GM19025 (cell line): Measurements from ENCODE around the gene INF2.

Experiments used
- ATAC-seq: cut with Tn5 transposase; IDR thresholded peaks from one replicate; pipeline ENCODE4 v1.9.1; 2021; ENCODE audit warnings: mild to moderate bottlenecking, low read depth, moderate library complexity; ENCODE audit not compliant: unreplicated experiment

Gene INF2

DNA sequence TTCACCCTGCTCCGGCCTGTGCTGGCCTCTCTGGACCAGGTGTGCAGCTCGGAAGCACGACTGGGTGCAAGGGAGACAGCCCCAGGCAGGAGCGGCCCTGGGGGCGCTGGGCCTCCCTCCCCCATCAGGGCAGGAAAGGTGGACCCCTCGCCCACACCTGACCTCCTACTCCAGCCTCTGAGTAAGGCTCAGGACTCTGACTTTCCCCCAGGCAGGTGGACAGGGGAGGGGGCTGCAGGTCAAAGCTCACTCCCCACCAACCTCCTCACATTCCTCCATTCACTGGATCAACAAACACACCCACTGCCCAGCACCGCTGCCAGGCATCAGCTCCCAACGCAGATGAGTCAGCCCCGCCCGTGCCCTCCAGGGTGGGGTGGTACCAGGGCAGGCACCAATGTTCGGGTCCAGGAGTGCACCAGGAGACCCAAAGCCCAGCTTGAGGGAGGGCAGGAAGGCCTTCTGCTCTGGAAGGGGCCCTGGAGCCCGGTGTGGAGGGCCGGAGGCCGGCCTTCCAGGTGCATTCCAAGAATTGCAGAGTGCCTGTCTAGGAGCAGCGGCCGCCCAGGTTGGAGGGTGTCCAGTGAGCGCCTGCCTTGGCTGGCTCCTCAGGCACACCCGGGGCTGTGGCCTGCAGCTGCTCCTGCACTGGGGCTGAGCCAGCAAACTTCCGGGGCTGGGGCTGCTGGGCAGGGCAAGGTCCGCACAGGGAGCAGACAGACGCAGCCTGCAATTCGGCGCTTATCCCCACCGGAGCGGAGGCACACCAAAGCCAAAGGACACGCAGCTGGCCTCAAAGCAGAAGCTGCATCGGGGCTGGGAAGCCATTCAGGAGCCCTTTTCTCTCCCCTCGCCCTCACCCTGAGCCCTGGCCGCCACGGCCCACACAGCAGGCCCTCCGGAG is 1.6 kb upstream of the INF2 start:
- no peak for ATAC-seq

DNA sequence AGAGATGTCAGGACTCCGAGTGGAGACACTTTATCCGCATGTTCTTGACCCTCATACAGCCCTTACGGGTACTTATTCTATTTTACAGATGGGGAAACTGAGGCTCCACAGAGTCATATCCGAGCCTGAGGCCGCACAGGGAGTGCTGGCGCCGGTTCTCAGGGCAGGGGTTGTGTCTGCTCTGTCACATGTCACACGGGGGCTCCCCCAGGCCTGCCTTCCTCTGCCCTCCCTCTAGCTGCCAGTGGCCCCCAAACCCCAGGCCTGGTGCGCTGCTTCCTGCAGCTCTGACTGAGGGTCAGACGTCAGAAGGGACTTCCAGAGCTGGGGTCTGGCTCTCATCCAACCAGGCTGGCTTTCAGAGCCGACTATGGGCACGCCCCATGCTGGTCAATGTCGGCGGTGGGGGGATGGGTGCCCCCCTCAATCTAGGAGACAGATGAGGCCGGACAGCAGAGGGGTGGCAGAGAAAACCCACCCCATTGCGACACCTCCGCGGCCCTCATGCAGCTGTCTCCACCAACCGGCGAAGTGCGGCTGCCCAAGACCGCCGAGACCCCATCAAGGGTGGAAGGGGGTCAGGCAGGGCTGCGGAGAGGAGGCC is 811 bp upstream of the INF2 start:
- ATAC-seq: no peak

DNA sequence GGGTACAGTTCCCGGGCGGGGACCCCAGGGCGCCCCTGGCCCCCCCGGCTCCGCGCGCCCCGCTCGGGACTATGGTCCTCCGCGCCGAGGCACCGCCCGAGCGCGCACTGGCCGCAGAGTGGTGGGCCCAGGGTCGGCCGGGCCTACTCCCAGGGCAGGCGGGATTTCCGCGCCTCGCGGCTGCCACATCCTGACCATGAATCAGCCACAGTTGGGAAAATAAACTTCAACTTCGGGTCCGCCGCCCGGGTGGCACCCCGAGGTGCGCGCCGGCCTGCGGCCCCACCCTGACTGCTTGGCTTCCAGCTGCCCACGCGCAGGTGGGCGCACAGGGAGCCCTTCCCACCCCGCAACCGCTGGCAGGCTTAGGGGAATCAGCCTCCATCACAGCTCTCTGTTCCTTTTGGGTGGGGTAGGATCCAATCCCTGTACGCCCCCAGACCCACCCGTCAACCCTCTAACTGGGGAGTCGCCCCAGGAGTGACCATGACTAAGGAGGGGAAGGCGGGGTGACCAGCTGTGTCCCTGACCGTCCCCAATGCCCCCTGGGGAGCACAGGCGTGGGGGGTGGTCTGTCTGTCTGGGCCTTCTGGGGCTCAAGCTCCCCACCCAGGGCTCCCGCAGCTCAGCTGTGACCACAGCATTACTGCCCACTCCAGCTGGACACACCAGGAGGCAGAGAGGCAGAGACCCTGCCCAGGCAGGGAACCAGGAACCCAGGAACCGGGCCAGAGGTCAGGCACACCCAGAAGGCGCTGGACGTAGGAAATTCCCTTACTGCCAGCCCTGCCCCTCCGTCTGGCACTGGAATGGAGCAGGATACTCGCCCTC is 678 bp downstream of the INF2 start:
- no peak for ATAC-seq

DNA sequence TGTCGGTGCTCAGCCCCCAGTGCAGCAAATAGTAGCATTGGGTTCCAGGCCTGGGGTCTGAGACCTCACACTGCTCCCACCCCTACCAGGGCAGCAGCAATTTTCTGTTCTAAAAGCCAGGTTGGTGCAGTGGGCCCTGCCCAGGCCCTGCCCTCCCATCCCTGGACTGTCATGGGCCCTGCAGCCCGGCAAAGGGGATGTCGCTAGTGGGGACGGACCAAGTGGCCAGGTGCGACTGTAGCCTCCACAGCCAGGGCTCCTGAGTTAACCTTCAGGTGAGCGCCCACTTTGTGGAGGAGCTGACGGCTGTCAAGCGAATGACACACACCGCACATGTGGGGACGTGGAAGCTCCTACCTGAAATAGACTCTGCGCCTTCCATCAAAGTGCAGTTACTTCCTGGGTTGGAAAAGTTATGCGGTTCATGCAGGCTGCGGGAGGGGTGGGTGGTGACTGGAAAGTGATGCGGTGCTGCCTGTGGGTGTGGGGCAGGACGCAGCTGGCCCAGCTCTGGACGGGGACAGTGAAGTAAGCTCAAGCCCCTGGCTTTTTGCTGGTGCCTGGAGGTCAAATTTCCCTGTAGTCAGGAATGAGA is 1.5 kb downstream of the INF2 start:
- no peak for ATAC-seq

DNA sequence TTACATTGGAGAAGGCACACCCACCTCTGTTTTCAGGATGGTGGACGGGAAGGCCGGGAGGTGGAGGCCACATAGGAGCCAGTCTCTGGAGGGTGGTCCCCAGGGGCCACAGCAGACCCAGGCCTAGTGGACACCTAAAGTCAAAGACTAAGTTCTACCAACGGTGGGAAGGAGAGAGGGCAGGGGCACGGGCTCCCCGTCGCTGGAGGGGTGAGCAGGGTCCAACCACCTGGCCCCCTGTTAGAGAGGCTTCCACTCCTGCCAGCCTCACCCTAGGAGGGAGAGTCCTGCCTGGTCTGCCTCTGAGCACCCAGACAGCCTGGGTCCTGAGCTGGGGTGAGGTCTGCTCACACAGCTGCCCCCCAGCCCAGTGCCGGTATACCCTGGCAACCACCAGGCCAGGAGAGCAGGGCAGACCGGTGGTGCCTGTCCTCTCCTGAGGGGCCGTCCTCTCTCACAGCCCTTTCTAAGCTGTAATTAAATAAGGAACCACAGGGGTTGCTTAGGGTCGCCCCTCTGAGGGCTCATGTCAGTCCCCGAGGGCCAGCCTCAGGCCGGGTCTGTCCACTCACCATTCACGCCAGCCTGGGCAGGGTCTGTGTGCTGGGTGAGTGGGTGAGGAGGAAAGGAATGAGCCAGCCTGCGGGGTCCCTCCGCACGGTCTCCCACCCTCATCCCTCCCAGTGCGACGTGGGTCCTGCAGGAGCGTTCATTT is 2.3 kb downstream of the INF2 start:
- ATAC-seq: no peak

DNA sequence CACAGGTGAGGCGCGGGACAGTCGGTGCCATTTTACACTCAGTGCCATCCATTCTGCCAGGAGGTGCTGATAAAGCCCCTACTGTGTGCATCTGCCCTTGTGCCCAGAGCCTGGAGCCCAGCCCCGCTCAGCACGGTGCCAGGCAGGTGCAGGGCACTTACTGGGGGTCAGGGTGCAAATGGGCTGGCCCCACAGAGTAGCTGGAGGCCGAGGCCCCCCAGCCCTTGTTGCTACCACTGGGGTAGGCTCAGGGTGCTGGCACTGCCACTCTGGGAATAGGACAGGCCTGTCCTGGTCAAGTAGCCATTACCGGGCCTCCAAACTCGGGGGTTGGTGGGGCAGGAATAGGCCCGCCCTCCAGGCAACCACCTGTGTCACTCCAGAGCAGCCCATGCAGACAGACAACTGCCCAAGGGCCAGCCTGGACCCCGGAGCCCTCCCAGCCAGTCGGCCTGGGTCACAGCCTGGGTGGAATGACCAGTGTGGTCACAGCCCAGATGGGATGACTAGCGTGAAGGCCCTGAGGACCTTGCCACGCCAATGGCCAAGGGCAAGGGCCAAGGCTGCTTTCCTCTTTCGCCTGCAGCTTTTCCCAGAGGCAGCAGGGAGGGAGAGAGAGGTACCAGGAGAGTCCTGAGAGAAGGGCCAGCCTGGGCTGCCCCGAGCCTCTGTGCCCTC is 3.0 kb downstream of the INF2 start:
- no peak for ATAC-seq

DNA sequence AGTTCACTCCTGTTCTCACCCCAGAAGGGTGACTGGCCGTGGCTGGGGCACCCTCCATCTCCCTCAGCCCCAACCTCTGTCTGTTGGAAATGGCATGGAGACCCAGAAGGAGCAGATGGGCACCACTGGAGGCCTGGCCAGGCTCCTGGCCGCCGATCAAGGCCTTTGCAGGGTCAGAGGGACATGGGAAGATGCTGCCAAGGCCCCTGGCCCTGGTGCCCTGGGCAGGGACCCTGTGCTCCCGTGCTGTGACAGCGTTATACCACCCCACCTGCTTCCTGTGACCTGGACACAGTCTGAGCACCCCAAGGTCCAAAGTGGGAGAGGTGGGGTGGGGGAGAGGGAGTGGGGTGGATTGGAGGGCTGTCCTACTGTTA is 3.5 kb downstream of the INF2 start:
- no peak for ATAC-seq

DNA sequence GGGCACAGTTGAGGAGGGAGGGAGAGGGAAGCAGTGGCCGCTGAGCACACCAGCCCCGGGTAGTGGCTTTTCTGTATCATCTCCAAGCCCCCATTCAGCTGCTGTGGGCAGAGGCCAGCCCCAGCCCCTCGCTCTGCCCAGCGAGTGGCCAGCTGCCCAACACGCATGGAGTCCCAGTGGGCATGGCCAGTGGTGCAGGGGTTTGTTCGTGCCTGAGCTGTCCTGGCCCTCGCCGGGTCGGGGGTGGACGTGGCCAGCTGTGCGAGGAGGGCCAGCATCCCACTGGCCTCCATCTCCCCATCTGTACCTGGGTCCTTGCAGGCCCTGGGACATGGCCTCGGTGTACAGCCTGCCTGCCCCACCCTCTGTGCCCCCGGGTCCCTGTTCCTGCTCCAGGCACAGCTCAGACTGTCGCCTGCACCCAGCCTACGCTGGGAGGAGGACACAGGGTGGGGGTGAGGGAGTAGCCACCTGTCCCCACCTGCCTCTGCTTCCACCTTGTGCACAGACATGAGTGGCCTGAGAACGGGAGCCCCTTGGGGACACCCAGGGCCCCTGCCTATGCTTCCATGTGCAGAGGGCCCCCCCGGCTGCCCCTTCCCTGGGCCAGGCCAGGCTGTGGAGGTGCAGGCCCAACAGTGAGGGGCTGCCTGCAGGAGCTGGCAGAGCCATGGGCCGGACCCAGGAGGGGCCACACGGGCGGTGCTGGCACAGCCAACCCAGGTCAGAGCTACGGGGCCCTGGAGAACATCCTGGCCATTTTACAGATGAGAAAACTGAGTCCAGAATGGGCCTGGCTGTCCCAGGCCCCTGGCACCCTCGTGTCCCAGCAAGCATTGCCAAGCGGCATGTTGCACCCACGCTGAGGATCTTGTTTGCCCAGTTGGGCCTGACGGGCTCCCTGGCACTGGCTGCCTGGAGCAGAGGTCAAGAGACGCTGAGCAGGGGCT is 4.3 kb downstream of the INF2 start:
- no peak for ATAC-seq

DNA sequence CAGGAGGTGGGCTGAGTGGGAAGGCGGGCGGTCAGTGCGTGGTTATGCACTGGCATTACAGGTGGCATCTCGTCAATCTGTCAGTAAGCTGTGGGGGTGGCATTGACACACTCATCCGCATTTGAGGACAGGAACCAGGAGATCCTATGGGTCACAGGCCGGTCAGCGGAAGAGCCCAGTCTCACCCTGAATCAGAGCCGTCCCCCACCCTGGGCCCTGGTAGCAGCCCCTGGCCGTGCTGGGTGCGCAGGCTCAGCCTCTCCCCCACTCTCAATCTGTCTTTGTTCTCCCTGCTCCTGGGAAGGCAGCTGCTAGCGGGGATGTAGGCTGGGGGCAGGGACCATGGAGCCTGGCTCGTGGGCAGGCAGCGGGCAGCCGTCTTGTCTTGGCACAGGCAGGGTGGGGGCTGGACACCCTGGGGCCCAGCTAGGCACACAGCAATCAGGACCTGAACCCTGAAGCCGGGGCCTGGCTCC is 5.1 kb downstream of the INF2 start:
- ATAC-seq: no peak

DNA sequence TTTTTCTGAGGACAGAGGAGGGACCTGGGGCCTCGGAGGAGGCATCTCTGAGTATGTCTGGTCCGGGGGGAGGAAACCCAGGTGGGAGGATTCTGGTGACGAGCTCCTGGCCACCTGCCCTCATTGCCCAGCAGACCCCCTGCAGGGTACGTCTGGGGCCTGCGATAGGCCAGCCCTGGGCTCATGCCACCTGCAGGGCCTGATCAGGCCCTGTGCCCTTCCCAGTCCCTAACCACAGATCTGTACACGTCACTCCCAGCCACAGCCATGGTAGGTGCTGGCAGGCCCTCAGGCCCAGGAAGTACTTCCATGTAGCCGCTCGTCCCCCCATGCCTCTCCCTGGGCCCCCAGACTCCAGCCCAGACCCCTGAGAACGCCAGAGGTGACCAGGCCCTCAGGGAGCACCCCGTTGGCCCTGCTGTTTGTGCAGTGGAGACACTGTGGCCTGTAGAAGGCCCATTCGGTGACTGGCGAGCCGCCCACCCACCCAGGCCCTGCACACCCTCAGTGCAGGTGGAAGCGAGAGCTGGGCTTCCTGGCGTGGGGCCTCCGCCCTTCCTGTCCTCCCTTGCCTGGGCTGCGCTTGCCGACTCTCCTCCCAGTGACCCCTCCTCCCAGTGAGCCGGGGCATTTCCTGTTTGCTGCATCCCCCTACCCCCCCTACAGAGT is 5.7 kb downstream of the INF2 start:
- ATAC-seq: no peak

DNA sequence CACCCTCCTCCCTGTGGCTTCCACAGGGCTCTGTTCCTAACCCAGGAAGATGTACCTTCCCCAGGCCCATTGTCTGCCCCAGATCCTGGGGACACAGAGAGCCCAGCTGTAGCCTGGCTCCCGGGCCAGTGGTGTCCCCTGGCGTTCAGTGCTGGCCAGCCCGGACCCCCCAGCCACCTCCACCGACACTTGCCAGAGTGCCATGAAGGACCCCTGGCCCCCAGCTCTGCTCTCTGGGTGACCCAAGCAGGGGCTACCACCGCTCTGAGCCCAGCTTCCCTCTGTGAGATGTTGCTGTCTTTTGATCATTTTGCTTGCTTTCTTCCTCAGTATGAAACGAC is 6.2 kb downstream of the INF2 start:
- ATAC-seq: no peak

DNA sequence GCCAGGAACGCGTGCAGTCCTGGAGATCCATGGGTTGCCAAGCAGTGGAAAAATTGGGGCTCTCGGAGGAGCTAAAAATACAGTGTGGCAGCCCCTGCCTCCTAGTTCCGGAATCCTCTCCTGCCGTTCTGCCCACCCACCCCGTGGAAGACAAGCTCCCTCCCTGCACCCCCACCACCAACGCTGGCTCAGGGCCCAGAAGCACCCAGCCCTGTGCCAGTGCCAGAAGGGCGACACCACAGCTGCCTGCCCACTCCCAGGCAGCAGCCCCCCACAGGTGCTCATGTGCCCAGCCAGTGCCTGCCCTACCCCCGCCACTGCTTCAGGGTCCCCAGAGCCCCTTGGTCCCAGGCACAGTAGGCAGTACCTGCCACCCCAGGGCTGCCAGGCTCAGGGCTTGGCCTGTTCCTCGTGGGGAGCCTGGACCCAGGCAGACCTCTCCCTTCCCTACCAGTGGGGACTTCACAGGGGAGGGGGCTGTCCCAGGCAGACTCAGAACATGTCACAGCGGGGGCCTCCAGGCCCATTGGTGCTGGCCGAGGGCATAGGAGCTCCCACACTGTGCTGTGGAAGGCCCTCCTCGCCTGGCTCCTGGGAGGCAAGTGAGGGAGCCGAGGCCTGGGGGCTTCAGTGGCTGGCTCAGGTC is 7.4 kb downstream of the INF2 start:
- ATAC-seq: no peak

DNA sequence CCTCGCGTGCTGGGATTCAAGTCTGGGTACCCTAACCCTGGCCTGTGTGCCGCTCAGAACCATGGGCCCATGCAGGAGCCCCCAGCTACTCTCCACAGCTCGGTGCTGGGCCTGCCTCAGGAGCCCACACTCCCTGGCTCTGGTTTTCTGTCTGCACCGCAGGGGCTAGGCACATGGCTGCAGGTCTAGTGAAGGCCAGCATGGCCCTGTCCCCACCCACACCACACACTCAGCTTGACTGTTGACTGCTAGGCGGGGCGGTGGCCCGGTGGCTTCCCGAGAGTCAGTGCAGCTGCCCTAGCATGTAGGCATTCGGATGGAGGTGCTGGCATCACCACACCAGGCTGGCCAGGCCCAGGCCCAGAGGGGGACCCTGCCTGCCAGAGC is 7.9 kb downstream of the INF2 start:
- ATAC-seq: no peak

DNA sequence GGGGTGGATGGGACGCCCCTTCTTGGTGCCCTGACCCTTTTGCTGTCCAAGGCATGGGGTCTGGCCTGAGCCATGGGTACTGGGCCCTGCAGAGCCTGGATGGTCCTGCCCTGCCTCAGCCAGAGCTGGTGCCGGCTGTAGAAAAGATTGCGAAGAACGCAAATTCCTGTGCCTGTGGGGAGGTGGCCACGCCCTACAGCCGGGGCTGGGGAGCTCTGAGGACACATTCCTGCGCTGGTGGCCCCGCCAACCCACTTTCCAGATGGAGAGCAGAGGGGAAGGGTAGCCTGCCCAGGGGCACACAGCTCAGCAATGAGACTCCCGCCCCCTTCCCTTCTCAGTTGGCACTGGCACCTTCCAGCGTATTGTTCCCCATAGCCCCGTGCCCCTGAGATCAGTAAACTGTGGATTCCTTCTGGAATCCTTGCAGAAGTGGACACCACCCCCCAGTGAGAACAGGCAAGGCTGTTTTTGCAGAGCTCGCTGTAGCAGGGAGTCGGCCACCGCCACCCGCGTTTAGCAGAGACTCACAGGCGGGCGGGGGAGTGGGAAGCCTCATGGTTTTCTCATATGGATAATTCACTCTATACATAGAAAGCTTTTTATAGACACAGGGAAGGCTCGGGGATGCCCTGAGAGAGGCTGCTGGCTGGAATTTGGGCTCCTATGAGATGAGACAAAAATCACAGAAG is 8.6 kb downstream of the INF2 start:
- no peak for ATAC-seq

DNA sequence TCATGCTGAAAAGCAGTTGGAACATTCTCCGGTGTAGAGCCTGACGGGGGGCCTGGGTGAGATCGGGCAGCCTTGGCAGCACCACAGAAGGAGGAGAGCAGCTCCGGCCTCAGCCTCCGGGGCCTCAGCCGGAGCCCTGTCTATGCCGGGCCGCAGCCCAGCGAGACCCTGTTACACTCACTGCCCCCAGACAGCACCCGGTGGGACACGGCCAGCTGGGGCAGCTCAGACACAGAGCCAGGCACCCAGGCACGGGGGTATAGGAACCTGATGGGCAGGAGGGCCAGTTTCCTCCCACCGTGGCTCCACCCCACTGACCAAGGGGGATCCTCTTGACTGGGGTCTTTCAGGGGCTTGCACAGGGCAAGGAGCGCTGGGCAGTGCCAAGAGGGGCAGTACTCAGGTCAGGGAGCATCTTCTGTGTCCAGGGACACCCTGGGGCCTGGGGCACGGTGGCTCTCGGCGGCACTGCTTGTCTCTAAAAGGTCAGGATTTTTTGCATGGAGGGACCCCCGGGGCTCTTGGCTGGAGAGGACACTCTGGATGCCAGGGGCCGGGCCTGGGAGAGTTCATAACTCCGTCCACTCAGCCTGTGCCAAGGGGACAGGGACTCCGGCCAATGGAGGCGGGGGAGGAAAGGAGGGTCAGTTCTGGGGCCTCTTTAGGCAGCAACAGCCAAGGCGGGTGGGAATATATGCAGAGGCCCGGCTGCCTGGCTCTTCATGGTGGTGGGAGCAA is 9.4 kb downstream of the INF2 start:
- ATAC-seq: no peak

DNA sequence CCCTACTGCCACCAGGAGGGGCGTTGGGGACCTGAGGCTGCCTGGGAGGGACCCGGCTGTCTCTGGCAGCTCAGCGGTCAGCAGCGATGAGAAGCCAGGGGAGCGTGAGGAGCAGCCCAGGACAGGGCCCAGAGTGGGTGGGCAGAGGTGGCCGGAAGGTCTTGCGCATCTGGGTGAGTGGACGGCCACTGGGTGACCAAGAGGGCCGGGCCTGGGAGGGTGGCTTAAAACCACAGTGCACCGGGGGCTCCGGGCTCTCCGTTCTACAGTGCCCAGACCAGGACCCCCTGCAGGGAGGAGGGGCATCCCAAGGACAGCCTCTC is 10.0 kb downstream of the INF2 start:
- no peak for ATAC-seq

DNA sequence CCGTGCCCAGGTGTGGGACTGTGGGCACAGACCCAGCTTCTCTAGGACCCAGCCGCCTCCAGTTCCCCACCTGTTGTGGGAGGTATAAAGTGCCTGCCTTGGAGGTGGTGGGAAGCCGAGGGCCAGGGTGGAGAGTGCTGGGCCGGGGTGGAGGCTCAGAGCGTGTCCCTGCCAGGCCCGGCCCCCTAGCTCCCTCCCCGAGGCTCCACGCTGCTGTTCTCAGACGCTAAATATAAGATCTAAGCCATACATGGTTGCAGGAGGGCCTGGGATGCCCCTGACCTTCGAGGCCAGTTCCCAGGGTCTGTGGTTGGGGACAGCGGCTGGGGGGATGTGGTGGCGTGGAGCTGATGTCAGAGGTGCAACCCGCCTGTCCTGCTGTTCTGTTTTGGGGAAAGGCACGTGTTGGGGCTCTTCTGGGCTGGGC is 10.8 kb downstream of the INF2 start:
- no peak for ATAC-seq
